BLaER1 (cell line): ENCODE data around the gene TAS2R42.

Source experiments
- H3K27ac ChIP-seq: shearing (Covaris generic); formaldehyde crosslinking; 2 replicates; pipeline ENCODE4 v1.8.1; 2022
- H3K27me3 ChIP-seq: shearing (Covaris generic); formaldehyde crosslinking; 2 replicates; pipeline ENCODE4 v1.8.1; 2022
- H3K36me3 ChIP-seq: shearing (Covaris generic); formaldehyde crosslinking; 2 replicates; pipeline ENCODE4 v1.8.1; 2022
- H3K4me1 ChIP-seq: shearing (Covaris generic); formaldehyde crosslinking; 2 replicates; pipeline ENCODE4 v1.8.1; 2022
- H3K4me2 ChIP-seq: shearing (Covaris generic); formaldehyde crosslinking; 2 replicates; pipeline ENCODE4 v1.8.1; 2022
- H3K4me3 ChIP-seq: shearing (Covaris generic); formaldehyde crosslinking; 2 replicates; pipeline ENCODE4 v1.8.1; 2022
- H3K9ac ChIP-seq: shearing (Covaris generic); formaldehyde crosslinking; 2 replicates; pipeline ENCODE4 v1.8.1; 2022
- H3K9me3 ChIP-seq: shearing (Covaris generic); formaldehyde crosslinking; 2 replicates; pipeline ENCODE4 v1.8.1; 2022
- H4K20me1 ChIP-seq: shearing (Covaris generic); formaldehyde crosslinking; 2 replicates; pipeline ENCODE4 v1.8.1; 2022
- Cebpa-rat ChIP-seq: shearing (Covaris generic); IDR thresholded peaks from 2 replicates; pipeline ENCODE4 v1.8.1; 2022

The TAS2R42 gene

GRCh38 chr12:11186837-11187236 lies at the start of gene TAS2R42:
TSS of gene TAS2R42 (minus strand) at chr12:11186937. CDS start at chr12:11186937, 0 bp downstream.
- H3K4me2 ChIP-seq: no peak within 1 kb of the TSS
- no peaks in the 10 kb centered on the region for H4K20me1 ChIP-seq
- no peak within 1 kb of the TSS for H3K27ac ChIP-seq
- H3K4me1 ChIP-seq: no peaks in the 10 kb centered on the region
- H3K9ac ChIP-seq: no peak within 1 kb of the TSS
- H3K4me3 ChIP-seq: no peak within 1 kb of the TSS
- H3K36me3 ChIP-seq: no peaks in the 10 kb centered on the region
- no peak for TF ChIP-seq Cebpa-rat
- no peaks in the 10 kb centered on the region for H3K27me3 ChIP-seq
- H3K9me3 ChIP-seq: no peaks in the 10 kb centered on the region

GRCh38 chr12:11233532-11233931 lies 46.8 kb upstream of the TAS2R42 start:
- no peaks in the 10 kb centered on the region for H3K27me3 ChIP-seq
- H3K9me3 ChIP-seq: no peaks in the 10 kb centered on the region
- H3K27ac ChIP-seq: no peak overlapping the region
- H4K20me1 ChIP-seq: no peaks in the 10 kb centered on the region
- H3K4me1 ChIP-seq: no peaks in the 10 kb centered on the region
- no peak overlapping the region for H3K4me2 ChIP-seq
- no peaks in the 10 kb centered on the region for H3K36me3 ChIP-seq
- H3K9ac ChIP-seq: no peak overlapping the region
- H3K4me3 ChIP-seq: no peak overlapping the region
- no peak for TF ChIP-seq Cebpa-rat

DNA sequence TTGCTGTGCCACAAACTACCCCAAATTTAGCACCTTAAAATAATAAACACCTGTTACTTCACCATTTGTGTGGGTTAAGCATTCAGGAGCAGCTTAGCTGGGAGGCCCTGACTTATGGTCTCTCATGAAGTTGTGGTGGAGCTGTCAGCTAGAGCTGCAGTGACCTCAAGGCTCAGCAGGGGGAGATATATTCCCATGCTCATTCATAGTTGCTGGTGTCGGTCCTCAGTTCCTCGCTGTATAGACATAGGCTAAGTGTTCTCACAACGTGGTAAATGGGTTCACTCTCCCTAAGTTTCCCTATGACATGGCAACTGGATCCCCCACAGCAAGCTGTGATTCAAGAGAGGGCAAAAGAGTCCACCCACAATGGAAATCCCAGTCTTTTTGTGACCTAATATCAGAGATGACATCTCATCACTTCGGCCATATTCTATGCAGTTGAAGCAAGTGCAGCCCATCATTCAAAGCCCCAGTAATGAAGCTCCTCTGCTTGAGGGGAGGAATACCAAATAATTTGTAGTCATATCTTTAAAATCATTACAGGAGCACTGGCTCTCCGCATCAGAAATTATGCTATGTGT lies 41.7 kb upstream of the TAS2R42 start:
- Histone ChIP-seq H3K9me3 (no peaks in the 10 kb centered on the region), H3K27me3 (no peaks in the 10 kb centered on the region), H3K4me2 (no peak overlapping the region), H3K36me3 (no peaks in the 10 kb centered on the region), H3K27ac (no peak overlapping the region), H3K4me1 (no peaks in the 10 kb centered on the region), H4K20me1 (no peaks in the 10 kb centered on the region), H3K9ac (no peak overlapping the region), H3K4me3 (no peak overlapping the region)
- TF ChIP-seq Cebpa-rat: no peak

DNA sequence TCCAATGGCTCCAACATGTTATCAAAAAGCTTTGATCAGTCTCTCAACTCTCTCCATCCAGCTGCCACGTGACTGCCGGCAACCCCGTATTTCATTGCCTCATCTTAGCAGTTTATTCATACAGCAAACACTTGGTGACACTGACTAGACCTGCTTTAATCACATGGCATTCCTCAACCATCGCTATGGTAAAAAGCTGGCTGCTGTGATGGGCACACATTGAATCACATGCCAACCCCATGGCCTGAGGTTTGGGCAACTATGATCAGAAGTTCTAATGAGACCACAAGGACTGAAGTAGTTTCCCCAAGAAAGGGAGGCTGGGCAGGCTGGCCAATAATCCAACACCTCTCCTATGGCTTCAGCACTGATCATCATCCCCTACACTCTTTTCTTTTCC lies 40.6 kb upstream of the TAS2R42 start:
- H3K27me3 ChIP-seq: no peaks in the 10 kb centered on the region
- no peak overlapping the region for H3K4me3 ChIP-seq
- no peak overlapping the region for H3K9ac ChIP-seq
- H3K4me1 ChIP-seq: no peaks in the 10 kb centered on the region
- no peak overlapping the region for H3K27ac ChIP-seq
- no peaks in the 10 kb centered on the region for H4K20me1 ChIP-seq
- H3K4me2 ChIP-seq: no peak overlapping the region
- no peaks in the 10 kb centered on the region for H3K9me3 ChIP-seq
- no peaks in the 10 kb centered on the region for H3K36me3 ChIP-seq
- TF ChIP-seq Cebpa-rat: no peak

- Histone ChIP-seq H3K4me3 (no peak overlapping the region), H4K20me1 (no peaks in the 10 kb centered on the region), H3K4me2 (no peak overlapping the region), H3K27ac (no peak overlapping the region), H3K9me3 (0 out of 2 replicates have a peak, but pooled peaks cover 7% of the 10 kb centered on the region), H3K9ac (no peak overlapping the region), H3K36me3 (no peaks in the 10 kb centered on the region), H3K27me3 (no peaks in the 10 kb centered on the region), H3K4me1 (no peaks in the 10 kb centered on the region)
- TF ChIP-seq Cebpa-rat: no peak
These were observed 22.4 kb upstream of the TAS2R42 start for GRCh38 chr12:11209113-11209512.

GRCh38 chr12:11204173-11204572 lies 17.4 kb upstream of the TAS2R42 start:
- no peak overlapping the region for H3K4me2 ChIP-seq
- no peak overlapping the region for H3K27ac ChIP-seq
- H3K9me3 ChIP-seq: peaks cover 11% of the 10 kb centered on the region; the same call in 1 of the 2 replicates
- H3K4me3 ChIP-seq: no peak overlapping the region
- H3K27me3 ChIP-seq: no peaks in the 10 kb centered on the region
- H3K4me1 ChIP-seq: no peaks in the 10 kb centered on the region
- TF ChIP-seq Cebpa-rat: no peak
- no peak overlapping the region for H3K9ac ChIP-seq
- H3K36me3 ChIP-seq: no peaks in the 10 kb centered on the region
- H4K20me1 ChIP-seq: no peaks in the 10 kb centered on the region

DNA sequence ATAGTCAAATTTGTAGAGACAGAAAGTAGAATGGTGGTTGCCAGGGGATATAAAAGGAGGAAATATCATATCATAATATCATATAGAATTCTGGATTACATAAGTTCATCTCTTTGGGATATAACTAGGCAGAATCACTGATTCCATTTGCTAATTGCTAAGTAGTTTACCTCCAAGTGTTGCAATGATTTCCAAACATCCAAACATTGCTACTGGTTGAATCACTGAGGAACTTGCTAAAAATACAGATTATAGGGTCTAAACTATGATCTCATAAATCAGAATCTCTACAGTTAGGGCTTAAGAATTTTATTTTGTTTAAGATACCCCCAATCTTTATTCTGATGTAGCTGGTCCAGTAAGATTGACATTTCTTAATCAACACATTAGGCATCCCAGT lies 16.1 kb upstream of the TAS2R42 start:
- H3K36me3 ChIP-seq: no peaks in the 10 kb centered on the region
- no peak overlapping the region for H3K4me3 ChIP-seq
- no peaks in the 10 kb centered on the region for H3K27me3 ChIP-seq
- TF ChIP-seq Cebpa-rat: no peak
- H3K27ac ChIP-seq: no peak overlapping the region
- no peaks in the 10 kb centered on the region for H4K20me1 ChIP-seq
- H3K9ac ChIP-seq: no peak overlapping the region
- H3K4me2 ChIP-seq: no peak overlapping the region
- H3K9me3 ChIP-seq: peaks cover 11% of the 10 kb centered on the region; the same call in 1 of the 2 replicates
- no peaks in the 10 kb centered on the region for H3K4me1 ChIP-seq

GRCh38 chr12:11183011-11183410 lies 3.7 kb downstream of the TAS2R42 start:
- Histone ChIP-seq H3K4me2 (no peak overlapping the region), H3K9me3 (no peaks in the 10 kb centered on the region), H3K9ac (no peak overlapping the region), H3K27me3 (no peaks in the 10 kb centered on the region), H3K27ac (no peak overlapping the region), H4K20me1 (0 out of 2 replicates have a peak, but pooled peaks cover 4% of the 10 kb centered on the region), H3K4me1 (no peaks in the 10 kb centered on the region), H3K36me3 (no peaks in the 10 kb centered on the region), H3K4me3 (no peak overlapping the region)
- no peak for TF ChIP-seq Cebpa-rat

- Histone ChIP-seq H3K27ac (no peak overlapping the region), H3K9ac (no peak overlapping the region), H3K9me3 (no peaks in the 10 kb centered on the region), H4K20me1 (0 out of 2 replicates have a peak, but pooled peaks cover 4% of the 10 kb centered on the region), H3K4me1 (no peaks in the 10 kb centered on the region), H3K27me3 (no peaks in the 10 kb centered on the region), H3K4me3 (no peak overlapping the region), H3K36me3 (no peaks in the 10 kb centered on the region), H3K4me2 (no peak overlapping the region)
- TF ChIP-seq Cebpa-rat: no peak
These were observed 4.2 kb downstream of the TAS2R42 start for GRCh38 chr12:11182529-11182928.

GRCh38 chr12:11178250-11178649 lies 8.5 kb downstream of the TAS2R42 start:
- Histone ChIP-seq H4K20me1 (peaks cover 16% of the 10 kb centered on the region; the same call in 1 of the 2 replicates), H3K36me3 (no peaks in the 10 kb centered on the region), H3K9me3 (no peaks in the 10 kb centered on the region), H3K27ac (no peak overlapping the region), H3K4me3 (no peak overlapping the region), H3K27me3 (no peaks in the 10 kb centered on the region), H3K4me2 (no peak overlapping the region), H3K9ac (no peak overlapping the region), H3K4me1 (peaks cover 3% of the 10 kb centered on the region; the same call in 1 of the 2 replicates)
- TF ChIP-seq Cebpa-rat: no peak

- Histone ChIP-seq H3K4me2 (no peak overlapping the region), H3K27me3 (no peaks in the 10 kb centered on the region), H3K9ac (no peak overlapping the region), H3K4me3 (no peak overlapping the region), H3K9me3 (no peaks in the 10 kb centered on the region), H4K20me1 (peaks cover 44% of the 10 kb centered on the region), H3K36me3 (peaks cover 7% of the 10 kb centered on the region; the same call in 1 of the 2 replicates), H3K27ac (no peak overlapping the region), H3K4me1 (peaks cover 33% of the 10 kb centered on the region)
- TF ChIP-seq Cebpa-rat: no peak
These were observed 12.7 kb downstream of the TAS2R42 start for GRCh38 chr12:11174022-11174421.
